Islet precursor cell (in vitro differentiated cells): ENCODE measurements around the gene LEP.
A peak's percentile ranks its signal among the peaks of the same experiment; 100 is the strongest.
"Not testable (repeated sequence)": the region's sequence is repeated elsewhere in the genome, so short reads cannot be mapped to it uniquely, and the experiment has no call there.

ENCODE experiments used
- DNase-seq: peaks from one replicate; pipeline ENCODE4 v3.0.0-alpha.2; 2018

Gene LEP

DNA sequence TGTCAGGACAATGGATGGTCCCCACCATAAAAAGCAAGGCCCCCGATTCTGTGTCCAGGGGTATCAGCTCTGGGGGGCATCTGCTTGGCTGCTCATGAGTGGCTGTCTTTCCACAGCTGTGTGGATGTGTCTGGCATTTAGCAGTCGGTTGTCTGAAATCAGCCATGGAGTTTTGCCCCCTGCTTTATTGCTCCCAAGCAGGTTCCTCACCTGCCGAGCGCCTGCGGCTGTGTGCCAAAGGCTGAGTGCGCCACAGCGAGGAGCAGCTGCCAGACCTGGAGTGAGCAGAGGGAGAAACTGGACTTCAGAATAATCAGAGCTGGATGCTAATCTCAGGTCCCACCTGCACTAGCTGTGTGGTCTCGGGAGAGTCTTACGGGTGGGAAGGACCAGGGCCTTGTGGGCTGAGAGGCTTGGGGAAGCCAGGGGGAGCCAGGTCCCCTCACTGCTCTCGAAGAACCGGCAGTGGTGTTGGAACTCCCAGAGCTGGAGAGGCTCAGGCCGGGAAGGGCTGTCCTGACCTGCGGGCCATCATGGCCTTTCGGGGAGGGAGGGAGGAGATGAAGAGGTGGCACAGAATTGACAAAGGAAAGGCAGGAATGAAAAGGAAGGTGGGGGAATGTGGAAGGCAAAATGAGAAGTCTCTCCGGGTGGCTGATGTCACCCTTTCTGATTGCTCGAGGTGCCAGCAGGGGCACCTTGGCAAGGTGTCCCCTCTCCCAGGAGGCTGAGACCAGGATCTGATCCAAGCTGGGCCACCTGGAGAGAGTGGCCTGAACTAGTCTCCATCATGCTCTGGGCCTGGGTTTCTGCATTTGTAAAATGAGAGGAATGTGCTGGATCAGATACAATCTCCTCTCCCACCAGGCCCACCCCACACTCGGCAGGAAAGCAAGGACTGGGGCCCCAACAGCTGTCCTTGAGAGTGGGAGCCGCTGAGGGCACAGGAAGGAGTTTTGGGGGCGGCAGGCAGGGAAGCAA lies 30.2 kb upstream of the LEP start:
- peak; percentile 48 for DNase-seq

DNA sequence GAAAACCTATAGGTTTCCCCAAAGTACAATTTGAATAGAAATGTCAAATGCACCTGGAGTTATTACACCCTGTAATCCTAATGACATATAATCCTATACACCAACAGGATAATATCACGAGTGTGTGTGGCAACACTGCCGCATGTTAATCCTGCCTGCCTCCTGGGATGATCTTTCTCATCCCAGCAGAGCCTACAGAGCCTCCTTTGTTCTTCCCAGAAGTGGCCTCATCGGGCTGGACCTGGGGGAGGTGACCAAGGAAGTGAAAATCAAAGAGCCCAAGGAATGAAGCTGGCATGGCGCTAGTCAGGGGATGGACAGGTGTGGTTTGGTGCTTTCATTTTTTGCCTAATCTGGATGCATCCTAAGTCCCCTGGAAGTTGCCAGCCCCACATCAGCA lies 29.5 kb upstream of the LEP start:
- DNase-seq = peak; percentile 69

DNA sequence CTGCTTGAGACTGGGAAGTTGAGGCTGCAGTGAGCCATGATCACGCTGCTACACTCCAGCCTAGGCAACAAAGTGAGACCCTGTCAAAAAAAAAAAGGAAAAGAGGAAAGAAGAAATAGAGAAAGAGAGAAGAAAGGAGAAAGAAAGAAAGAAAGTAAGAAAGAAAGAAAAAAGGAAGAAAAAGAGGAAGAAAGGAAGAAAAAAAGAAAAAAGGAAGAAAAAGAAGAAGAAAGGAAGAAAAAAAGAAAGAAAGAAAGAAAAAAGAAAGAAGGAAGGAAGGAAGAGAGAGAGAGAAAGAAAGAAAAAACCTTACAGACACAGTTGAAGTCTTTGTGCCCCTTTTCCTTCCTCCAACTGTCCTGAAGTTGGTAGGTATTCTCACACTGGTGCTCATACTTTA lies 26.6 kb upstream of the LEP start:
- no peak for DNase-seq

DNA sequence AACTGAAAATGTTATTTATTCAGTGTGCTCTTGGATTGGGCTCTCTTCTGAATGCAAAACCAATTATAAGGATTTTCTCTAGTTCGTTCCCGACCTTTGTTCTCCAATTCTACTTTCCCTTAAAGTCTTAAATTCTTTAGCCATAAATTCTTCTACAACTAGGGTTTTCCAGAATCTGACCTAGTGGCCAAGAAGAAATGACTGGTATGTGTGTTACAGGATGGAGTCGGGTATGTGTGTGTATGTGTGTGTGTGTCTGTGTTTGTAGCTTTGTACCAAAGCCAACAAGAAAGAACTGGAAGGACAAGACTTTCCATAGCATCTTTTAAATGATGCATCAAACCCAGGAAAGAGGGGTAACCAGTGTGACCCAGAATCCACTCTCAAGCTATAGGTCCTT lies 25.8 kb upstream of the LEP start:
- DNase-seq = no peak

DNA sequence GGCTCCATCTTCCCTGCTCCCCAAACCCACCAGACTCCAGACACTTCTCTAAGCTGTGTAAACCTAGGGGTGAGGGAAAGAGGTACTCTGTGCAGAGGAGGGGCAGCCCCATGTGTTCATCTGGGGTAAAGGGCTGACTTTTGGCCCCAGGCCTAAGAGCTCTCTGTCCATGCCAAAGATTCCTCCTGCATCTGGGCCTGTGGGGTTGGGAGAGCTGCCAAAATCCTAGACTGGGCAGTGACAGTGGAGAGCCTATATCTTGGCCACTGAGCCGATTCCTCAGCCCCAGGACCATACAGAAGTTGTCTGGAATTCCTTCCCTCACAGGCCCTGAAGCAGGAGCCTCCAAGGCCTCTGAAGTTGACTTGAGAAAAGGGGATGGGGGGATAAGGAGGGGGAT lies 25.3 kb upstream of the LEP start:
- DNase-seq = no peak

DNA sequence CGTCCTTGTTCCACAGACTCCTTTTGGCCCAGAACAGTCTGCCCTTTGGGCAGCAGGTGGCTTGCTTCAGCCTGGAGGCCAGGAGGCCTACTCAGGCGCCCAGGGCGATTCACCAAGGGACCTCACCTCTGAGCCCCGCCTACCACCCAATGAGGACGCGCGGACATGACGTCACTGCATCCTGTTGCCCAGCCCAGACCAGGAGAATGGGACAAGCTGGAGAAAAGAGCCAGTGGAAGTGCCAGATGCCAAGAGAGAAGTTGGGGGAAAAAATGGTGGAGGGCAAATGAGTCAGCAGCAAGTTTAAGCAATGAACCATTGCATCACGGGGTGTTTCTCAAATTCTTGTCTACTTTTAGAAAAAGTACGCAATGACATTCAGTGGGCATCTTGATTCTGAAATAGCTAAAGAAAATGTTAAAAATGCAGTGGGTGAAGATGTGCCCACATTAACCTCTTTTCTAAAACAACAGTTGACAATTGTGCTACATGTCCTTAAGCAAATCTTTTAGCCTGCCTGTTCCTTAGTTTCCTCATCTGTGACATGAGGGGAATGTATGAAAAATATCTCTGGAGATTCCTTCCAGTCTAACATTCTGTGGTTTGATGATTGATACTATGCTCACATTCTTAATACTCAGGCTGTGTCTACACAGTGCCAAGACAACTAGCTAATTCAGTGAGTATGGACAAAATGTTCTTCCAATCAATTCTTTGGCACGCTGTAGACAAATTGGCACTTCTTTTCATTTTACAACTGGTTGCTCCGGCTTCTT lies 23.9 kb upstream of the LEP start:
- no peak for DNase-seq

DNA sequence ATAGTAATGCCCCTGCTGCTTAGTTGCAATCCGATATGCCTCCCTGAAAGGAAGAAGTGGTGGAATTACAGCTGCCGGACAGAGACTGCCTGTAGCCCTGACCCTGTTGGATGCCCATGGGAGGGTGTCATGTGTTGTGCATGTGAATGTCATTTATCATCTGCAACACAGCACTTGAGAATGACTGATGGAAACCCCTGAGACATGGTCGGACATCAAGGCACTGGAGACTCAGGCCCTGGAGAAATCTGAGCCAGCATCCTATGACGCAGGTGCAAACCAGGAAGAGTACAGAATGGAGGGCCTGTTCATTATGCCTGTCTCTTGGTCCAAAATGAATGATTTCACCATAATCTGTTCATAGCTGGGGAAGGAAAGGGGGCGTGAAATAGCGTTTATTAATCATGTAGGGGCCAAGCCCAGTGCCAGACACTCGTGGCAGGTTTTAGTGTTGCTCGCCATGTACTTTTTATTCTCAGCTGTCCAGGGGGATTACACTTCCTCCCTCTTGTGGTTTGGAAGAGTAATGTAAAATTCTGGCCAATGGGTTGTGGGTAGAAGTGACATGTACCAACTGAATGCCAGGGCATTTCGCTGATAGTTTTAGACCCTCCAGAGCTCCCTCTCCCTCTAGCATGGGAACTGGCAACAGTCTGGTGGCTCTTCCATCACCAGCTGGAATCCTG lies 23.0 kb upstream of the LEP start:
- no peak for DNase-seq

DNA sequence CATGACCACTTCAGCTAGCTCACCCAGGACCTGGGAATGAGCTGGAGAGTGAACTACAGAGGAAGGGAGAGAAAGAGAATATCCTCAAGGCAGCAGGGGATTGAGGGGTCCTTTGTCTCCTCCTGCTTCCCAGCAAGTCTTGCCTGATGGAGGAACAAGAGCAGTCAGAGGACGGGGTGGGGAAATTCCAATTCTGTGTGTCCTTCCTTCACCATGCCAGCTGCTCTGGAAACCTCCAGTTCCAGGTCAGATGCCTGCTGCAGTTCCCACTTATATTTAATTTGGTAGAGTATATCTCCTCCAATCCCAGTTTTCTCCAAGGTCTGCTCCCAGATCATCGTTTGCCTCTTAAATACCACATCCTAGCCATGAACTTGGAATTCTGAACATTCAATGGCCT lies 21.4 kb upstream of the LEP start:
- no peak for DNase-seq

DNA sequence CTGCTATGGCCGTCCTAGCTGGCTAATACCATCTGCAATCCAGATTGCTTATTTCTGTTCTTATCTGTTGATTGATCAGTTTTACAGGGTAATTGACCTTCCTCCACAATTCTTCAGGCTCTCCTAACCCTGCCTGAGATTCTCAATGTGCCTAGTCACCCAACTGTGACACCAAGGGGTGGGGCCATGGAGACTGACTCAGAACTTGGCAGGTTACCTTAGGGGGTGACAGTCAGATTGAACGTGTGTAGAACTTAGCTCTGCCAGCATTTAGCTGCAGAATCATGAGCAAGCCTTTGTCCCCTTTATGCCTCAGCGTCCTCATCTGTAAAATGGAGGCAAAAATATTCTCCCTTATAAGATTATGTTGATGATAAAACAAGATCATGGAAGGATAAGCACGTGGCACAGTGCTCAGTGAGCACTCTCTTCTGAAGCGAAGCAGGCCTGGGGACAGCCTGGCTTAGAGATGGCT lies 19.1 kb upstream of the LEP start:
- peak; percentile 77 for DNase-seq

DNA sequence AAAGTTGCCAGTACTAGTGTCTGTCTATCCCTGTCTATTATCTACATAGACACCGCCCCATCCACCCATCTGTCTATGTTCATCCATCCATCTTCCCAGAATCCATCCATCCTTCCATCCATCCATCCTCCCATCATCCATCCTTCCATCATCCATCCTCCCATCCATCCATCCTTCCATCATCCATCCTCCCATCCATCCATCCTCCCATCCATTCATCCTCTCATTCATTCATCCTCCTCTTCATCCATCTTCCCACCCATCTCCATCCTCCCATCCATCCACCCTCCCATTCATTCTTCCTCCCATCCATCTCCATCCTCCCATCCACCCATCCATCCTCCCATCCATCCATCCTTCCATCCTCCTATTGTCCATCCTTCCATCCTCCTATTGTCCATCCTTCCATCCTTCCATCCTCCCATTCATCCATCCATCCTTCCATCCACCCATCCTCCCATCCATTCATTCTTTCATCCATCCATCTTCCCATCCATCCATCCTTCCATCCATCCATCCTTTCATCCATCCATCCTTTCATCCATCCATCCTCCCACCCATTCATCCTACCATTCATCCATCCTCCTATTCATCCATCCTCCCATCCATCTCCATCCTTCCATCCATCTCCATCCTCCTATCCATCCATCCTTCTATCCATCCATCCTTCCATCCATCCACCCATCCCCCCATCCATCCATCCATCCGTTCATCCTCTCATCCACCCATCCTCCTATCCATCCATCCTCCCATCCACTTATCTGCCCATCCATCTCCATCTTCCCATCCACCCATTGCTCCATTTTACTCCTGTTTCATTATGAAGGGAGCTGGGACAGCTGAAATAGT lies 14.7 kb upstream of the LEP start:
- no peak for DNase-seq

DNA sequence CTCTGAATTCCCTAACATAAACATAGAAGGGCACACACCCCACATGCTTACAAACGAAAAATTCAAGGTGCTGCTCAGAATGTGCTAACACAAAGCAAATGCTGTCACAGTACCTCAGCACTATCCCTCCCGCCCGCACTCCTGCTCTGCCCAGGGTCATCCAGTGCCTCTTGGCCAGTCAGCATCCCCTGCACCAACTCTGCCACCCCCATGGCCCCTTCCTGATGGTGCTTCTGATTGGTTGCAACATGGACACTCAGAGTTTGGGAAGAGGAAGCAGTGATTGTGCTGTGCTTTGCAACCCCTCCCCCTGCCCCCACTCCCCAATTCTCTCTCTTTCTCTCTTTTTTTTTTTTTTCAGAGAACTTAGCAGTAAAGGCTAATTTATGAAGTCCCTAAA lies 13.8 kb upstream of the LEP start:
- no peak for DNase-seq

DNA sequence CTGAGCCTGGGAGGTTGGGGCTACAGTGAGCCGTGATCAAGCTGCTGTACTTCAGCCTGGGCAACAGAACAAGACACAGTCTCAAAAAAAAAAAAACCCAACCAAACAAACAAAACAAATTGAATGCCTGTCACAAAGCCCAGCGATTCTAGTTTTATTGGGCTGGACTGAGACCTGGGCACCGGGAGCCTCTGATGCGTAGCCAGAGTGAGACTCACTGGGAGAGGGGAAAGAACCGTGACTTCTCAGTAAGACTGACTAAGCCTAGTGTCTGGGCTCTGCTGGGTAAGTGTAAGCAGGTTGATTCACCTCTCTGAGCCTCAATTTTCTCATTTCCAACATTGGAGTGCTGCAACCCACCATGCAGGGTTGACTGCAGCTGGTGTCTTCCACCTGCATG lies 10.1 kb upstream of the LEP start:
- no peak for DNase-seq

DNA sequence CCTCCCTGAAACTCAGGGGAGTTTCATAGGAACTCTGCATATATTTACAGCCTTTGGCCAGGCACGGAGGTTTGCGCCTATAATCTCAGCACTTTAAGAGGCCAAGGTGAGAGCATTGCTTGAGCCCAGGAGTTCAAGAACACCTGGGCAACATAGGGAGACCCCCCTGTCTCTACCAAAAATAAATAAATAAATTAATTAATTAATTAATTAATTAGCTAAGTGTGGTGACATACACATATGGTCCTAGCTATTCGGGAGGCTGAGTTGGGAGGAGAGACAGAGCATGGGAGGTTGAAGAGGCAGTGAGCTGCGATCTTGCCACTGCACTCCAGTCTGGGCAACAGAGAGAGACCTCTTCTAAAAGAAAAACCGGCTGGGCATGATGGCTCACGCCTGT lies 9.4 kb upstream of the LEP start:
- DNase-seq = no peak

DNA sequence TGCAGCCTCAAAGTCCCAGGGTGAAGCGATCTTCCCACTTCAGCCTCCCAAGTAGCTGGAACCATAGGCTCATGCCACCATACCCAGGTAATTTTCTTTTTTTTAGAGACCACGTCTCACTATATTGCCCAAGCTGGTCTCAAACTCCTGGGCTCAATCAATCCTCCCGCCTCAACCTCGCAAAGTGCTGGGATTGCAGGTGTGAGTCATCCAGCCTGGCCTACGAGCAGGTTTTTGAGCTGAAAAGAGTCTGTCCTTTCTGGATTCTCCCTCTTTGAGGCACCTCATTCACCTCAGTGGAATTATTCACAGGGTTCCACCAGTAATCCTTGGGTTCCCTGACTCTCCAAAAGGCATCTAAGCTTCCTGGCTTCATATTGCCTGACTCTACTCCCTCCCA lies 7.6 kb upstream of the LEP start:
- DNase-seq = peak; percentile 71

DNA sequence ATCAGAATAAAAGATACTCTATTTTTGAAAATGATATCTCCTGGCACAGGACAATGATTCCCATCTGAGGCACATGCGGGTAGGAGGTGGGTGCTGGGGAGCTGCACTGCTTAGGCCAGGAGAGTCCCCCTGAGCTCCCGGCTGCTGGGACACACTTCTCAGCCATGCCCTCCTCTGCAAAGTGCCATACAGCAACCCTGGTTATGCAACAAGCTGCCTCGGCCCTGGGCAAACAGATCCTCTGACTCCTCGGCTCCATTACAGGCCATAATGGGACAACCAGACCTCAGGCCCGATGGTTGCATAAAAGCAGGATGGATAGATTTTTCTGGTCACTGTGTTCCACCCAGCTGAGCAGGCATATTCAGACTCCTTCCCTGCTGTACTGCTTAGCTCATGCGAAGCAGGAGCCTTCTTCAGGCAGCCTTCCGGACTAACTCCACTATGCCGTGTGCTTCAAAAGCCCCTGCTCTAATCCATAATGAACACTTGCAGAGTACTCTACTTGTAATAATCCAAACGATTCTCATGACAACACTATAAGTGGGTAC lies 6.5 kb upstream of the LEP start:
- DNase-seq = no peak

DNA sequence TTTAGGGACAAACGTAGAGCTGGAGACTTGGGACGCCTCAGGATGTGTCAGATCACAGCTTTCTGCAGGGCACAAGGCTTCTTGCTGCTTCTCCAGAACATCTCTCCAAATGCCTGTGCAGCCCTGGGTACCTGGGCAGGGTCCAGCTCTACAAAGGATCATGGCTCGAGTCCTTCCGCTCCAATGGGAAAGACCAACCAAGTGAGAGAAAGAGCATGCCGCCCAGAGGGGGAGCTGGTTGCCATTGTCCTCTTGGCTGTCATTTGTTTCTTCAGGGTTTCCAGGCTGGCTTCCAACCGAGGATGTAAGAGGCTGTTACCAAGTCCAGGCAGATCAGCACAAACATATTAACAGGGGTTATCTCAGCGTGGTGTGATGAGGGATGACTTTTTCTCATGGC lies 5.6 kb upstream of the LEP start:
- DNase-seq = no peak

DNA sequence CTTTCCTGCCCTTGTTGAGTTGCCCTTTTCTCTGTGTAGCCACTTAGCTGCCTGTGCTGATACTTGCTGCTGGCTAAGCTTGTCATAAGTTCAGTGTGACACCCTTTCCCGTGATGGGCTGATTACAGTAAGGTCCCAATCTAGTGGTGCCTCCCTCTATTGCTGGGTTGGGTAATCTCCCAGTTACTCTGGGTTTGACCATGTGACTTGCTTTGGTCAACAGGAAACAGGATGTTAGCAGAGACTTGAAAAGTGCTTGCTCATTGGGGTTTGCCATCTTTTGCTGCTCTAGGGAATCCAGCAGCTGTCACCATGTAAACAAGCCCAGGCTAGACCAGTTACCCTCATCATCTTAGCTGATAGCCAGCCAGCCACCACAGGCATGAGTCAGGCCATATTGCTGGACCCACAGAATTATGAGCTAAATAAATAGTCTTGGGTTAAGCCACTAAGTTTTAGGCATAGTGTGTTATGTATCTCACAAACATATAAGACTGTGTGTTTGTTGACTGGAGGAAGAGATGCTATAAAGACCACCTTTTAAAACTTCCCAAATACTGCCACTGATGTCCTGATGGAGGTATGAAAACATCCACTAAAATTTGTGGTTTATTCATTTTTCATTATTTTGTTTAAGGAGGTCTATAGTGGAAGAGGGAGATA lies 4.0 kb upstream of the LEP start:
- DNase-seq = no peak

DNA sequence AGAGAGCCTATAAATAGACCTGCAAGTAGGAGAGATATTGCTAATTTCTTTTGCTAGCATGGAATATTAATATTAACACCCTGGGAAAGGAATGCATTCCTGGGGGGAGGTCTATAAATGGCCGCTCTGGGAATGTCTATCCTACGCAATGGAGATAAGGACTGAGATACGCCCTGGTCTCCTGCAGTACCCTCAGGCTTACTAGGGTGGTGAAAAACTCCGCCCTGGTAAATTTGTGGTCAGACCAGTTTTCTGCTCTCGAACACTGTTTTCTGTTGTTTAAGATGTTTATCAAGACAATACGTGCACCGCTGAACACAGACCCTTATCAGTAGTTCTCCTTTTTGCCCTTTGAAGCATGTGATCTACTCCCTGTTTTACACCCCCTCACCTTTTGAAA lies 1.9 kb upstream of the LEP start:
- DNase-seq = not testable (repeated sequence)

DNA sequence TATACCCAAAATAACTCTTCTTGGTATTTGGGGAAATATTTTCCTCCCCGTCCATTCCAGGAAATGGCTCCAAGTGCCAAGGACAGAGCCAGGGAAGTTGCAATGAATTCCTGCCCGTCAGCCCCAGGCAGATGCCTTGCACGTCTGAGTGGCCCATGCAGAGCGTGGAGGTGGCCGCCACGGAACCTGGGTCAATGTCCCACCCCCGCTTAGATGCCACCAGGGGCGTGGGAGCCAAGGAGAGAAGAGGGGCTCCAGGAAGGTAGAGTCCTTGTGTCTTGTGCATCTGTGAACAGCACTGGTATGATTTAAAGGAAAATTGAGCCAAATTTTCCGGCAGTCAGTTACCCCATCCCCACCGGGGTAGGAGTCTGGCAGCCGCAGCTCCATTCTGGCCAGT lies 1.6 kb downstream of the LEP start:
- DNase-seq = no peak

DNA sequence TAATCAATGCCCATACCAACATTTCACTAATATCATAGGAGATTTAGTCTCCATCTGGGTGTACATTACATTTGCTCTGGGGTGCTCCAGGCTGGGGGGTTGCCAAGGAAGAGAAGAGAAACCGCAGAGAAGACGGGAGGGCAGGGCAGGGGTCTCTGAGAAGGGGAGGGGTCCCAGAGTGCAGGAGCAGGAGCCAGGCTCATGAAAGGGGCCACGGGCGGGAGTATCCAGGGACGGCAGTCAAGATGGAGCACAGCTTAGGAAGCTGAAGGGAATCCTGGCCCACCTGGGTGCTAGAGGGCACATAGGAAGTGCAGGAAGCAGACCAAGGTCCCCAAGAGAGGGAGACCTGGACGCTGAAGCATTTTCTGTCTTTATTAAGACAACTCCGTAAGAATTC lies 2.2 kb downstream of the LEP start:
- DNase-seq = no peak

DNA sequence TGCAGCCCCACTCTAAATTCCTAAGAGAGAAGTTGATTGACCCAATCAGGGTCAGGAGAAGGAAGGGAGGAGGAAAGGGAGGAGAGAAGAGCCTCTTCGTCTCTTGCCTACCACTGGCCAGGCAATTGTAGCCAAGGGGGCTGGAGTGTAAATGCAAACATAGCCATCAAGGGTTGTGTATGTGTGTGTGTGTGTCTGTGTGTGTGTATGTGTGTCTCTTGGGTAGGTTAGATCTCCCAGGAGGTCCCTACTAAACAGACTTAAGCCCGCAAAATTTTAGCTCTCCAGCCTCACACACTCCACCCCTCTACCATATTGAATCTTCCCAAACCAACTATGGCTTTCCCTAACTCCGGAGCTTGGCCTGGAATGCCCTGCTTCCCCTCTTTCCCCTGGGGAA lies 3.8 kb downstream of the LEP start:
- DNase-seq = no peak

DNA sequence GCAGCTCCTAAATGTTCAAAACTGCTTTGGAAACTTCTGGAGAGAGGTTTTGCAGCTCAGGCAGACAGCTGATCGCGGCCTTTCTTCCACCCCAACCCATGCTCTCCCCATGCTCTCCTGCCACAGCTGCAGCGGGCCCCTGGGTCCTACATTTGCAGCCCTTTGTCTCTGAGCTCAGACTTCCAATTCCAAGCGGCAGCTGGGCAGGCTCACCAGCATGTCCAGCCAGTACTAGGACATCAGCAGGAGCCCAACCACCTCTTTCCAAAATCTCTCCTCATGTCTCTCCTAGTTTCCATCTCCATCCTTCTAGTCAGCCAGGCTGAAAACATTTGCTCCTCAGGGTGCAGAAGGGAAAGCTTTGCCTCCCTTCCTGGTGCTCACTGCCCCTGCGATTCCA lies 6.0 kb downstream of the LEP start:
- DNase-seq = no peak
